Brain microvascular endothelial cell (primary cell): ENCODE data around the gene IFNG-AS1.

Experiments
- DNase-seq: peaks from one replicate; pipeline ENCODE4 v3.0.0-alpha.2; 2020
- H3K27ac ChIP-seq: fragments of 250-450 bp; sonication (Bioruptor Pico); 2 replicates; pipeline ENCODE4 v1.5.1; 2020; ENCODE audit warnings: mild to moderate bottlenecking, moderate library complexity
- H3K27me3 ChIP-seq: fragments of 250-450 bp; sonication (Bioruptor Pico); replicated peaks from 2 replicates; pipeline ENCODE4 v1.5.1; 2020; ENCODE audit warnings: mild to moderate bottlenecking
- H3K36me3 ChIP-seq: fragments of 250-450 bp; sonication (Bioruptor Pico); replicated peaks from 2 replicates; pipeline ENCODE4 v1.5.1; 2020; ENCODE audit warnings: mild to moderate bottlenecking
- H3K4me3 ChIP-seq: 2 replicates; pipeline ENCODE4 v1.5.1; 2011; ENCODE audit warnings: low read depth, mild to moderate bottlenecking, control low read depth, low read length, moderate library complexity
- in situ Hi-C: cut with HindIII; loops from 2 replicates; pipeline ENCODE4 v1.10.0; 2017; ENCODE audit warnings: low sequenced_read_pairs, low pct_ligation_motif_present
- TF ChIP-seq, protein P1 (sequence below): IDR thresholded peaks from 2 replicates; pipeline ENCODE4 v1.5.1; 2011; ENCODE audit warnings: low read depth, mild to moderate bottlenecking, moderate library complexity, low read length, control low read depth, inconsistent platforms; ENCODE audit errors: missing control alignments

IFNG-AS1 gene

DNA sequence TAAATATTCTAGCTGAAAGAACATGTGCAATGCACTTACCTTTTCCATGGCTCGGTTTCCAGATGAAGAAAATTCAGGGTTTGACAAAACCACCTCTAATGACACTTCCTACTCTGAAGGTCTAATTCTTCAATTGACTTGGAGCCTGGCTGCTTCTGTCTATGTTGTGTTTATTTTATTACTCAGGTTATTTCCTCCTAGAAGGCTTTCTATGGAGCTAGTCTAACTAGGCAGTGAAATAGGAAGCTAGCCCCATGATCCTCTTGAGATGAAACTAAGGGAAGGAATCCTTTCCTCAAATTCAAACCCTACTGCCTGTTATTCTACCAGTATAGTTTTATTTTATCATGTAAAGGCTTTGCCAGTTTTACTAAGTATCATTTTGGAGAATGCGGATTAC is 20.9 kb upstream of the IFNG-AS1 start:
- Histone ChIP-seq H3K27me3 (no peaks in the 10 kb centered on the region), H3K4me3 (no peak overlapping the region), H3K36me3 (no peaks in the 10 kb centered on the region), H3K27ac (no peak overlapping the region)
- no peak for DNase-seq
- in situ Hi-C loops = no loop called here
- TF ChIP-seq, protein P1, sequence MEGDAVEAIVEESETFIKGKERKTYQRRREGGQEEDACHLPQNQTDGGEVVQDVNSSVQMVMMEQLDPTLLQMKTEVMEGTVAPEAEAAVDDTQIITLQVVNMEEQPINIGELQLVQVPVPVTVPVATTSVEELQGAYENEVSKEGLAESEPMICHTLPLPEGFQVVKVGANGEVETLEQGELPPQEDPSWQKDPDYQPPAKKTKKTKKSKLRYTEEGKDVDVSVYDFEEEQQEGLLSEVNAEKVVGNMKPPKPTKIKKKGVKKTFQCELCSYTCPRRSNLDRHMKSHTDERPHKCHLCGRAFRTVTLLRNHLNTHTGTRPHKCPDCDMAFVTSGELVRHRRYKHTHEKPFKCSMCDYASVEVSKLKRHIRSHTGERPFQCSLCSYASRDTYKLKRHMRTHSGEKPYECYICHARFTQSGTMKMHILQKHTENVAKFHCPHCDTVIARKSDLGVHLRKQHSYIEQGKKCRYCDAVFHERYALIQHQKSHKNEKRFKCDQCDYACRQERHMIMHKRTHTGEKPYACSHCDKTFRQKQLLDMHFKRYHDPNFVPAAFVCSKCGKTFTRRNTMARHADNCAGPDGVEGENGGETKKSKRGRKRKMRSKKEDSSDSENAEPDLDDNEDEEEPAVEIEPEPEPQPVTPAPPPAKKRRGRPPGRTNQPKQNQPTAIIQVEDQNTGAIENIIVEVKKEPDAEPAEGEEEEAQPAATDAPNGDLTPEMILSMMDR = no peak

DNA sequence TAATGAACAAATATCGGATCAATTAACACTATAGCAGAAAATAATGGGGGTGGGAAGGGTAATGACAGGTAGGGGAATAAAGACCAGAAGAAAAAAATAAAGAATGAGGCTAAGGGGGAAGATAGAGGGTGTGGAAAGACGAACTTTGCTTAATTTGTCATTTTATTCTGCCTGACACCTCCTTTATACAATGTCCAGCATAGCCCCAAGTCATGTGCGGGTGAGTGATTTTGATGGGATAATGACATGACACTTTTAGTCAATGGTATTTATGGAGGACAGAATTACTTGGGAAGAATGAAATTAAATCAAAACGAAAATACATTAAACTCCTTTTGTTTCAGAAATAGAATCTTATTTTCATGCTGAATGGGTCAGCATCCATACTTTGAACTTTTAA is 20.5 kb upstream of the IFNG-AS1 start:
- H3K36me3 ChIP-seq = no peaks in the 10 kb centered on the region
- in situ Hi-C loops = no loop called here
- H3K27ac ChIP-seq = no peak overlapping the region
- H3K4me3 ChIP-seq = no peak overlapping the region
- H3K27me3 ChIP-seq = no peaks in the 10 kb centered on the region
- TF ChIP-seq, protein P1 = no peak
- no peak for DNase-seq

DNA sequence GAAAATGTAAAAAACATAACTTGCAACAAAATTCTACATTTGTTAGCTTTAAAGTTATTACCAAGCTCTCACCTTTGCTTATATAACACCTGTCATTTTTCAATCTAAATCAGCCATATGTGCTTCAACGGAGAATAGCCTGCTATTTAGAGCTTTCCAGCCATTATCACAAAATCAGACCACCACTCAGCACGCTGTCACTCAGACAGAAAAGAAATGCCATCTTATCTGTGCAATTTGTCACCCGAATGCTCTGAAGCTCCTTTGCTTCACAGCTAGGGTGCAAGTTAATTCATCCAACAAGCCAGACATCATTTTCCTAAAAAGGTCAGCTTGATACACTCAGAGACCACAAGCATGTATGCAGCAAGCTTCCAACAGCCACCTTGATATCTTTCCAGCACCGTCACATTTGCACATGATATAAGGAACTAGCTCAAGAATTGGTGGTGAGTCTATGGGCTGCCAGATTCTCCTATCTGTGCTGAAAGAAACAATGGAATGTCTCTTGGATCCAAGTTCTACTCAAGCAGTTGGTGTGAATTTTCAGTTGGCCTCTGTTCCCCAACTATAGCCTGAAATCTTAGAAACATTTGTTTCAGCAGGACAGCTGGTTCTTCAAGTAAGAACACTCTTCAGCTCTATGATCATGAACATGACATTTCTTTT is 20.0 kb upstream of the IFNG-AS1 start:
- TF ChIP-seq, protein P1 = no peak
- no peaks in the 10 kb centered on the region for H3K36me3 ChIP-seq
- in situ Hi-C loops = no loop called here
- no peaks in the 10 kb centered on the region for H3K27me3 ChIP-seq
- no peak overlapping the region for H3K27ac ChIP-seq
- DNase-seq = no peak
- H3K4me3 ChIP-seq = no peak overlapping the region

DNA sequence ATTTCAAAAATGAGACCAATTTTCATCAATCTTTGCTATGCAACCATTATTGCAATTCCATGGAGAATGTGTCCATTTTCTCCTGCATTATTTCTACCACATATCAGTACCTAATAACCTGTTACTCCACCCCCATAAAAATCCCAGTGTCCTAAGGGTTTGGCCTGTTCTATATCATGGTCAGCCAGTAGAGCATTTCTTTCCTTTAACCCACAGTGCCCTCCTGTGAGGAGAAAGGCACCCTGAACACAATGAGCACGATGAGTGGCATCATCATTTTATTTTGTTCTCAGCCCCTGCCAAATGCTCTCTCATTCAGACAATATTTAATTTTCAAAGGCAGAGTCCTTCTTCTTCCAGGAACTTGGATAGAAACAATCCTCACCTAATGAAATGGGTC is 11.6 kb upstream of the IFNG-AS1 start:
- H3K36me3 ChIP-seq = no peaks in the 10 kb centered on the region
- in situ Hi-C loops = no loop called here
- DNase-seq = no peak
- TF ChIP-seq, protein P1 = no peak
- H3K27me3 ChIP-seq = no peaks in the 10 kb centered on the region
- no peak overlapping the region for H3K27ac ChIP-seq
- H3K4me3 ChIP-seq = no peak overlapping the region

- Histone ChIP-seq H3K27ac (no peak overlapping the region), H3K27me3 (no peaks in the 10 kb centered on the region), H3K36me3 (no peaks in the 10 kb centered on the region), H3K4me3 (no peak overlapping the region)
- in situ Hi-C loops = no loop called here
- TF ChIP-seq, protein P1 = no peak
- DNase-seq = no peak
These were observed 8.9 kb upstream of the IFNG-AS1 start for GRCh38 chr12:67980391-67980790.
